Natural killer cell (primary cell): ENCODE measurements around the gene MAP2K5. TPM values are rescaled to one million over a fixed set of nuclear protein-coding genes. Genes with fewer than 3 reads are reported as not detected.

ENCODE experiments used
- ATAC-seq, 3 donors: fragments of 150-1000 bp in 2 of 3; fragments of 200-7000 bp in 1 of 3; cut with Tn5 transposase; 1 replicate in 1 of 3; 2 replicates in 2 of 3; pipeline ENCODE4 v1.10.0; 2021; ENCODE audit warnings: mild to moderate bottlenecking in 2 of 3, moderate library complexity in 2 of 3
- DNase-seq, 2 donors: peaks; one replicate each; pipeline versions ENCODE4 v3.0.0 to v3.0.0-alpha.2; 2013 to 2021; ENCODE audit warnings: mixed read lengths in 1 of 2
- H3K27ac ChIP-seq: one replicate; pipeline ENCODE4 v1.5.1; 2013; ENCODE audit warnings: mild to moderate bottlenecking, low read length
- H3K27me3 ChIP-seq: one replicate; pipeline ENCODE4 v1.6.1; 2013; ENCODE audit warnings: low read length; ENCODE audit not compliant: control insufficient read depth, insufficient read depth
- H3K36me3 ChIP-seq: one replicate; pipeline ENCODE4 v1.6.1; 2013; ENCODE audit warnings: low read length; ENCODE audit not compliant: control insufficient read depth, insufficient read depth
- H3K4me1 ChIP-seq: one replicate; pipeline ENCODE4 v1.6.1; 2013; ENCODE audit warnings: low read length; ENCODE audit not compliant: control insufficient read depth, insufficient read depth
- H3K4me3 ChIP-seq: one replicate; pipeline ENCODE4 v1.5.1; 2013; ENCODE audit warnings: low read length
- H3K9me3 ChIP-seq: one replicate; pipeline ENCODE4 v1.6.1; 2013; ENCODE audit warnings: low read length; ENCODE audit not compliant: control insufficient read depth, insufficient read depth
- H3K27ac Mint-ChIP-seq, 2 donors: one replicate each; pipeline ENCODE4 v1.8.0; 2022; ENCODE audit warnings: mild to moderate bottlenecking in 2 of 2, mixed read lengths in 2 of 2, moderate library complexity in 1 of 2
- H3K27me3 Mint-ChIP-seq, 2 donors: one replicate each; pipeline ENCODE4 v1.8.0; 2022; ENCODE audit warnings: low read depth in 2 of 2, mixed read lengths in 2 of 2
- H3K36me3 Mint-ChIP-seq: one replicate; pipeline ENCODE4 v1.8.0; 2022; ENCODE audit warnings: mixed read lengths
- H3K4me1 Mint-ChIP-seq, 2 donors: one replicate each; pipeline ENCODE4 v1.8.0; 2022; ENCODE audit warnings: mixed read lengths in 2 of 2
- H3K4me3 Mint-ChIP-seq: one replicate; pipeline ENCODE4 v1.8.0; 2022; ENCODE audit warnings: mild to moderate bottlenecking, moderate library complexity, mixed read lengths
- H3K9me3 Mint-ChIP-seq, 2 donors: one replicate each; pipeline ENCODE4 v1.8.0; 2022; ENCODE audit warnings: mixed read lengths in 2 of 2
- WGBS: methylation state at CpG from one replicate; pipeline ENCODE4 v1.1.7; 2013; ENCODE audit warnings: missing lambda C conversion rate; ENCODE audit not compliant: insufficient coverage; 5-methylcytosine and 5-hydroxymethylcytosine counted together
- intact Hi-C: fragments of 100-400 bp; cut with micrococcal nuclease; formaldehyde crosslinking; loops from one replicate; pipeline ENCODE4 v1.14.2; 2022
- total RNA-seq, 4 donors: library from RNA; stranded (reverse); fragments of 120-200 nt in 1 of 4; gene quantifications; one replicate each; pipeline versions ENCODE4 v1.2.3 to v1.2.4, GENCODE V29; 2013 to 2022
- TF ChIP-seq, protein P1 (sequence below): fragments of 200-600 bp; IDR thresholded peaks from one replicate; pipeline ENCODE4 v1.8.0; 2022; ENCODE audit warnings: antibody characterized with exemption

MAP2K5 gene
- total RNA-seq, 3 donors from 2014 or later (not counting 1 experiment from before 2014, with no cell fraction given) = 25.6 to 32.6 (median 29.2) TPM

- peak overlapping the region; percentile 68 for H3K4me3 ChIP-seq
- Mint-ChIP-seq H3K36me3 (no peaks in the 10 kb centered on the region), H3K27me3 (no peaks in the 10 kb centered on the region), H3K27ac (peak overlapping the region; percentile 95 to 96), H3K4me1 (peaks cover 33 to 40% of the 10 kb centered on the region in 2 donors), H3K4me3 (peak overlapping the region; percentile 96), H3K9me3 (no peaks in the 10 kb centered on the region)
- peak overlapping the region; percentile 79 for H3K27ac ChIP-seq
- peak in 1 of 2 donors; percentile 26 for DNase-seq
- 61% methylated on average over 7 of the region's 7 CpGs for WGBS
- ATAC-seq = no peak
- TF ChIP-seq, protein P1, sequence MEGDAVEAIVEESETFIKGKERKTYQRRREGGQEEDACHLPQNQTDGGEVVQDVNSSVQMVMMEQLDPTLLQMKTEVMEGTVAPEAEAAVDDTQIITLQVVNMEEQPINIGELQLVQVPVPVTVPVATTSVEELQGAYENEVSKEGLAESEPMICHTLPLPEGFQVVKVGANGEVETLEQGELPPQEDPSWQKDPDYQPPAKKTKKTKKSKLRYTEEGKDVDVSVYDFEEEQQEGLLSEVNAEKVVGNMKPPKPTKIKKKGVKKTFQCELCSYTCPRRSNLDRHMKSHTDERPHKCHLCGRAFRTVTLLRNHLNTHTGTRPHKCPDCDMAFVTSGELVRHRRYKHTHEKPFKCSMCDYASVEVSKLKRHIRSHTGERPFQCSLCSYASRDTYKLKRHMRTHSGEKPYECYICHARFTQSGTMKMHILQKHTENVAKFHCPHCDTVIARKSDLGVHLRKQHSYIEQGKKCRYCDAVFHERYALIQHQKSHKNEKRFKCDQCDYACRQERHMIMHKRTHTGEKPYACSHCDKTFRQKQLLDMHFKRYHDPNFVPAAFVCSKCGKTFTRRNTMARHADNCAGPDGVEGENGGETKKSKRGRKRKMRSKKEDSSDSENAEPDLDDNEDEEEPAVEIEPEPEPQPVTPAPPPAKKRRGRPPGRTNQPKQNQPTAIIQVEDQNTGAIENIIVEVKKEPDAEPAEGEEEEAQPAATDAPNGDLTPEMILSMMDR = no peak
- H3K27me3 ChIP-seq = no peaks in the 10 kb centered on the region
- H3K4me1 ChIP-seq = peaks cover 13% of the 10 kb centered on the region
- no peaks in the 10 kb centered on the region for H3K9me3 ChIP-seq
- intact Hi-C loops = loop anchor here (2.0 kb wide), 1 partner anchor 297 kb away; the partner anchor contains the start of gene RNU6-1
- H3K36me3 ChIP-seq = peaks cover 2% of the 10 kb centered on the region
These were observed 830 bp downstream of the MAP2K5 start for GRCh38 chr15:67543348-67543718.

- H3K4me1 ChIP-seq = peaks cover 13% of the 10 kb centered on the region
- no peaks in the 10 kb centered on the region for H3K36me3 Mint-ChIP-seq
- intact Hi-C loops = no loop called here
- H3K27ac ChIP-seq = no peak overlapping the region
- H3K36me3 ChIP-seq = peaks cover 2% of the 10 kb centered on the region
- no peaks in the 10 kb centered on the region for H3K9me3 Mint-ChIP-seq
- no peak overlapping the region for H3K4me3 ChIP-seq
- H3K27me3 Mint-ChIP-seq = no peaks in the 10 kb centered on the region
- TF ChIP-seq, protein P1 = no peak
- H3K4me3 Mint-ChIP-seq = peak overlapping the region; percentile 96
- H3K27ac Mint-ChIP-seq = peak overlapping the region; percentile 41 to 95
- no peaks in the 10 kb centered on the region for H3K27me3 ChIP-seq
- H3K9me3 ChIP-seq = no peaks in the 10 kb centered on the region
- DNase-seq = no peak
- no peak for ATAC-seq
- WGBS = 100% methylated on average over 3 of the region's 3 CpGs
- peaks cover 33 to 41% of the 10 kb centered on the region in 2 donors for H3K4me1 Mint-ChIP-seq
These were observed 2.0 kb downstream of the MAP2K5 start for GRCh38 chr15:67544475-67544874.

DNA sequence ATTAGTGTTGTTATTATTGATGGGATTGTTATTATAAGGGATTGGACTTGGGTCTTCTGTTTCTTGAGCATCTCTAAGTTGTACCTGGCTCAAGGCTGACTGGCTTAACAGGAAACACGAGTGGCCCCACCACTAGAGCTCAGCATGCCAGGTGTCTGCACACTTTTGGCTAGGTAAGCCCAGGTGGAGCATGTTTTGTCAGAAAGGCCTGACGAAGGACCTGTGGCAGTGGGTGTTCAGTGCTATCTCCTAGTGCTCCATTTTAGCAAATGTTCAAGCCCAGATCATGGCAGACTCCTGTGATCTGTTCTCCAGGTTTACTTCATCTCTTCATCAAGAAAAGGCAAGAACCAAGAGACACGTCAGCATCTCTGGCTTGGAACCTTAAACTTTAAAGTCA is 3.4 kb downstream of the MAP2K5 start:
- no peak for DNase-seq
- Histone ChIP-seq H3K4me3 (no peak overlapping the region), H3K4me1 (peaks cover 13% of the 10 kb centered on the region), H3K27ac (no peak overlapping the region), H3K36me3 (peaks cover 2% of the 10 kb centered on the region), H3K27me3 (no peaks in the 10 kb centered on the region), H3K9me3 (no peaks in the 10 kb centered on the region)
- WGBS = 93% methylated on average over 3 of the region's 3 CpGs
- Mint-ChIP-seq H3K36me3 (no peaks in the 10 kb centered on the region), H3K27ac (peak overlapping the region; percentile 41 to 95), H3K9me3 (no peaks in the 10 kb centered on the region), H3K27me3 (no peaks in the 10 kb centered on the region), H3K4me3 (no peak overlapping the region), H3K4me1 (peaks cover 33 to 41% of the 10 kb centered on the region in 2 donors)
- ATAC-seq = no peak
- intact Hi-C loops = no loop called here
- TF ChIP-seq, protein P1 = no peak

GRCh38 chr15:67547064-67547463 is 4.6 kb downstream of the MAP2K5 start:
- Histone ChIP-seq H3K9me3 (no peaks in the 10 kb centered on the region), H3K27me3 (no peaks in the 10 kb centered on the region), H3K4me1 (peaks cover 13% of the 10 kb centered on the region), H3K4me3 (no peak overlapping the region), H3K36me3 (peaks cover 5% of the 10 kb centered on the region), H3K27ac (no peak overlapping the region)
- Mint-ChIP-seq H3K9me3 (no peaks in the 10 kb centered on the region), H3K4me1 (peaks cover 27 to 31% of the 10 kb centered on the region in 2 donors), H3K27ac (no peak overlapping the region), H3K27me3 (no peaks in the 10 kb centered on the region), H3K4me3 (no peak overlapping the region), H3K36me3 (no peaks in the 10 kb centered on the region)
- 100% methylated on average over 2 of the region's 2 CpGs for WGBS
- DNase-seq = no peak
- TF ChIP-seq, protein P1 = no peak
- intact Hi-C loops = no loop called here
- no peak for ATAC-seq
